Fibroblast of gingiva (primary cell): ENCODE measurements around the gene BACH2.

Source experiments
- DNase-seq: peaks from one replicate; pipeline ENCODE4 v3.0.0-alpha.2; 2011; ENCODE audit warnings: low read depth

The BACH2 gene

GRCh38 chr6:90096818-90097217 is 199.8 kb downstream of the BACH2 start:
- DNase-seq: no peak

DNA sequence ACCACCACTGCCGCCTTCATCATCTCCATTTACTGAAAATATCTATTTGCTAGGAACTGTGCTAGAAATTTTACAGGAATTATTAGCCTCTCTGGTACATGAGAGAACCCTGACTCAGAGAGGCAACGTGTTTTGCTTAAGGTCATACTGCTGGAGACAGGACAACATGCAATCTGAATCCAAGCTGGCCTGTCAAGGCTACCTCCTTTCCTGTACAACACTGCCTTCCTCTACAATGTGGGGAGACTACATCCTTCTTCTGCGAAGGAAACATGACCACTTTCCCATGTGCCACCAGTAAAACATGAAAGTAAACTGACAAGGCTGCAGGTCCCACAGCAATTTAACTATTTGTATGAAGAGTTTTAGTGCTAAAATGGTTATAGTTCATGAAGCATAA is 200.9 kb downstream of the BACH2 start:
- no peak for DNase-seq

DNA sequence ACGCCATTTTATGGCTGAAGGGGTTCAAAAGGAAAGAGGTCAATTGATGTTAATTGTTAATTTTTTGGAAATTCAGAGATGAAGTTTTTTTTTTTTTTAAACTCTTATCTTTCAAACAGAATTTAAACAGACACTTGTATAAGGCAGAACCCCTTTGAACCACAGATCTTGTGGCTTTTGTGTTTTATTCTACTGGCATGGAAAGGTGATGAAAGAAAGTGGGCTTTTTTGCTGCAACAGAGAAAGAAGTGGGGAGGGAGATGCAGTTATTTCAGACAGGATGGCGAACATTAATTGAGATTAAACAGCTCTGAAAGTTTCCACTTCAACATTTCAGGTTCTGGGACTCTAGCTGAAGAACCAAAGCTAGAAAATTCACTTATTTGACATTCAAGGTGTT is 201.5 kb downstream of the BACH2 start:
- DNase-seq: no peak

- DNase-seq: no peak
Observed at GRCh38 chr6:90093558-90094073, 203.0 kb downstream of the BACH2 start.

DNA sequence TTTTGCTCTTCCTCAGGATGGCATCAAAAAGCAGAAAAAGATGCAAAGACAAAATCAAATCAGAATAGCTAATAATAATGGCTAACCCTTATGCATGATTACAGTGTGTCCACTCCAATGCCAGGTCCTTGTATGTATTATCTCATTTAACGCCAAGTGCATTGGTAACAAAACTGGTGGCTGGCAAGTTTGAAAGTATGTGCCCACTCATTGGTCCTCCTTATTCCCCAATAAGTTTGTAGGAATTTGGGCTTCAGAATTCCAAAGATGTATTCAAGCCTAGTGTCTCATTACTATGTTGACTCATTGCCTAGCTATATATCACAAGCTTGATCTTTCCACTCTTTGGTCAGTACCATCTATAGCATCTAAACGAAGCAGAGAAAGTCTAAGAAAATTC is 205.8 kb downstream of the BACH2 start:
- DNase-seq: no peak

- peak; percentile 61 for DNase-seq
Observed at GRCh38 chr6:90088009-90088408, 208.6 kb downstream of the BACH2 start.

DNA sequence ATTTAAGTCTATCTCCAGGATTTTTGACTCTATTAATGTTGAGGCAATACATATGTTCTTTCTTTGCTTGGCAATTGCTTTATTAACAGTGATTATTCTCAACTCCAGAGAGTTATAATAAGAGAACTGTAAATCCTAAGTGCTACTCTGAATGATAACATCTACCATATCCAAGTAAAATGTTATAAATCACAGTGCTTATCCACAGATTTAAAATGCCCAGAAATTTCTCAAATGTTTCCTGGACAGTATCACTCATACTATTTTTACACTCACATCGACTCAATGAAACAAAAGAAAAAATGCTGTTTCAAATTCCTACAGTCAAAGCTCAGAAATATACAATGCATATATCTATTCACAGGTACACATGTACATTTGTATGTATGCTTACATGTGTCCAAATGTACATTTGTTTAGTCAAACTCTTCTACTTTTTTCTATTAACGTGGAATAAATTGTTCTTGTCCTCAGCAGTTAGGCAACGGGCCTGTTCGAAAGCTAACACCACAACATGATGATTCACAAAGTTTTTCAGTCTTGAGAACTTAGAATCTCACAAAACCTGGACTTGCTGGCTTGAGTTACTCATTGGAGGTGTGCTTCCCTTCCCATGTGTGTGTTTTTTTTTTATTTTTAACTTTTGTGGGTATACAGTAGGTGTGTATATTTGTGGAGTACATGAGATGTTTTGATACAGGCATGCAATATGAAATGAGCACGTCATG is 209.4 kb downstream of the BACH2 start:
- no peak for DNase-seq

DNA sequence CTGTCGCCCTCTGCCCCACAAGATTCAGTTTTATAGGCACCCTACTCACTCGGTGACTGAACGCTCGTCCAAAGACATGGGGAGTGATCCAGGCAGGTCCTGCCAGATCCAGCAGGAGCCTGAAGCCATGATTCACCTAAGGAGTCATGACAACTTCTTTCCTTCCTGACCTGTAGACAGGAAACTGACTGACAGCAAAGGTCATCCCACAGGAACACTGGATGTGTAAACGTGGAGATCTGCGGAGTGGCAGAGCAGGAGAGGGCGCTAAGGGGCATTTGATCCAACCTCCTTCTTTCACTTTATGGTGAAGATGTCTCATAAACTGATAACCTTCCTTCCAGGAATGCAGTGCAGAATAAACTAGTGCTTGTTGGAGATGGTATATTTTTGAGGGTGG is 210.1 kb downstream of the BACH2 start:
- no peak for DNase-seq

GRCh38 chr6:90083891-90084290 is 212.8 kb downstream of the BACH2 start:
- DNase-seq: no peak

- no peak for DNase-seq
Observed at GRCh38 chr6:90082847-90083246, 213.8 kb downstream of the BACH2 start.

- no peak for DNase-seq
Observed at GRCh38 chr6:90080876-90081481, 215.7 kb downstream of the BACH2 start.

DNA sequence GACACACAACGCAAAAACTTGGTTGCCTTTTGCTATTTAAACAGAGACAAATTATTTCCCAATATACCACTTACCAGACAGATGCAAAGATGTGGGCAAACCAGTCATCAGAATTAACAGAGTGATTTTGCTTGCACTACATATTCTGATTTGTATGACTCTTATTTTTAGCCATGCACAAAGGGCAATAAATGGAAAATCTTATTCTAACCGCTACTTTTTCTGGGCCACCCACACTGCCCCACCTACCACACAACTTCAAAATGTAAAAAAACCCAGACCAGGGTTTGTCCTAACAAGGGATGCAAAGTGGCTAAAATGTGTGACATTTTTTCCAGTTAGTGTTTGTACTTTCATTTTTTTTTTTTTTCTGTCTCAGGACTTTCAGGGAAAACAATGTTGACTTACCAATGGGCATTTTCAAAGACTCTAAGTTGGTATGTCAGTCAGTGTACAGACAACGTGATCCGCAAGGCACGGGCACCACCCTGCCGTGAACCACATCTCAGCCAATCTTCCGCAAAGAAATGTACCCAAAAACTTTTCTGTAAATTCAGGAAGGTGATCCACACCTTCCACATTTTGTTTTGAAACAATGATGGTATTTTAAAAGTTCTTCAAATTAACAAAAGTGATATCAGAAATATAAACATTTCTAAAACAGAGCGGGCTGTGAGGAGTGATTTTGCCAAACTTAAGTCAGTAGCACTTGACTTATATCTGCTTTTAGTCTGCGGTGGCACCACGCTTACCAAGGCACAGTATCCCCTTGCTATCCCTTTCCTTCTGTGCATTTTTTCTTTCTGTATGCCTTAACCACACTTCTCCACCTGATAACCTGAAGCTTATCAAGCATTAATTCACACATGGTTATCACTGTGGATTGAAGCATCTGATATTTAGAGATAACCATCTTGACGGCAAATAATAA is 216.8 kb downstream of the BACH2 start:
- no peak for DNase-seq

- no peak for DNase-seq
Observed at GRCh38 chr6:90078513-90079289, 217.9 kb downstream of the BACH2 start.

DNA sequence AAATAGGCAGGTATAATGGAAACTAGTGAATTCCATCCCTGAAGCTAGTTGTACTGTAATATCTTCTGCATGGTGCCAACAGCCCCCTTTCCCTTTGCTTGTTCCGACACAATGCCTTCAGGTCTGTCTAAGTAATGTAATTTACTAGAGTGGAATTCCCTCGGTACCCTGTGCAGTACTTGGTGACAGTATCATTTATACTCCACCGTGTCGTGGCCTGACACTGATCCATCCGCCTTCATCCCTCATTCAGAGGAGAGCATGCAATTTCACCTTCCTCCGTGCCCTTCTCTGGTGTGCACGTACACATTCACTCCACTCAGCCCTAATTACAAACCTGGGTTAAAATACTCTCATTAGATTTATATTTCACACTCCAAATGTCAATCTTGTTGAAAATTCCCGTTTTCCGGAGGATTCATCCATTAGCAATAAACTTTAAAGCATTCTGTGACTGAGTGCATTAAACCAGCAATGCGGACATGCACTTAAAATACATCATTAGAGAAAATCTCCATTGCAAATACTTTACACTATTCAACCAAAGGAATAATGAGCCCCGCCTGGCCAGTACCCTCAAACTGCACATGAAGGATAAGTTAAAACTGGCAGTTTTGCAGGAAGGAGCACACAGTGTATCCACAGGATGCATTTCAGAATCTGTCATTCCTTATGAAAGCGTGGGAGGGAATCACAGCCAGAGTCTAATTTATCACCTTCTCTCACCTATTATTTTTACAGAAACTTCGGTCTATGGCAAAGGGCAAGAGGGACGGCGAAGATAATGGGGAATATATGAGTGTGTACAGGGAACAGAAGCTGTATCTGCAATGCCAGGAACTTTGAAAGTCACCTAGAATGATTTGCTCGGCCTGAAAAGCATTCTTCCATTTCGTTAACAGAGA is 219.9 kb downstream of the BACH2 start:
- DNase-seq: no peak

GRCh38 chr6:90074161-90074850 is 222.3 kb downstream of the BACH2 start:
- no peak for DNase-seq

- no peak for DNase-seq
Observed at GRCh38 chr6:90072935-90073464, 223.6 kb downstream of the BACH2 start.

GRCh38 chr6:90072501-90072900 is 224.1 kb downstream of the BACH2 start:
- no peak for DNase-seq

- no peak for DNase-seq
Observed at GRCh38 chr6:90068703-90069523, 227.7 kb downstream of the BACH2 start.

DNA sequence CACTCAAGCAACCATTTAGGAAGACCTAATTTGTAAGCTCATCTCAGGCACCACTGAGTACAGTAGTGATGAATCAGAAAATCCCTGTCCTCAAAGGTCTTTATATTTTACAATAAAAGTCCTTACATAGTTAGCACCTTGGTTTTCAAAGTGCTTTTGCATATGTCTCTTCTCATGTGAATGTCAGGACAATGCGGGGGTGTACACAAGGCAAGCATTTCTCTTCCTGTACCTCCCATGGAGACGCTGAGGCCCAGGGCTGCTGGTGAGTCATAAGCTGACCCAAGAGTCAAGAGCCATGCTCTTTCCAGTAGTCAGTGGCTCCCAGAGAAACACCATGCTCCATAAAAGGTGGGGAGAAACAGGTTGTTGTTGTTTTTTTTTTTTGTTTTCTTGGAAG is 228.4 kb downstream of the BACH2 start:
- DNase-seq: no peak
